Muscle layer of duodenum (tissue), 2 donors: ENCODE measurements around the gene RGS11.

Experiments
- H3K27ac ChIP-seq: one replicate; pipeline ENCODE4 v1.7.0; 2013; ENCODE audit warnings: mild to moderate bottlenecking, low read length
- H3K27me3 ChIP-seq: one replicate; pipeline ENCODE4 v1.7.0; 2013; ENCODE audit warnings: low read depth, mild to moderate bottlenecking, control low read depth, low read length
- H3K36me3 ChIP-seq, 2 donors: one replicate each; pipeline ENCODE4 v1.7.0; 2013; ENCODE audit warnings: low read length in 2 of 2, control low read depth in 1 of 2, mild to moderate bottlenecking in 1 of 2; ENCODE audit not compliant: insufficient read depth in 2 of 2, control insufficient read depth in 1 of 2
- H3K4me1 ChIP-seq, 2 donors: one replicate each; pipeline ENCODE4 v1.7.0; 2013; ENCODE audit warnings: low read length in 2 of 2, mild to moderate bottlenecking in 2 of 2, control low read depth in 1 of 2, moderate library complexity in 1 of 2; ENCODE audit not compliant: insufficient read depth in 2 of 2, control insufficient read depth in 1 of 2
- H3K4me3 ChIP-seq, 2 donors: one replicate each; pipeline ENCODE4 v1.7.0; 2013; ENCODE audit warnings: low read length in 2 of 2, low read depth in 1 of 2, mild to moderate bottlenecking in 1 of 2
- H3K9me3 ChIP-seq, 2 donors: one replicate each; pipeline ENCODE4 v1.7.0; 2013; ENCODE audit warnings: low read length in 2 of 2, control low read depth in 1 of 2, mild to moderate bottlenecking in 1 of 2; ENCODE audit not compliant: control insufficient read depth in 1 of 2
- donor health status: healthy.

RGS11 gene

GRCh38 chr16:284204-285120 lies 8.7 kb upstream of the RGS11 start:
- Histone ChIP-seq H3K27ac (no peak overlapping the region), H3K4me3 (no peak overlapping the region), H3K4me1 (peaks cover 0 to 15% of the 10 kb centered on the region in 2 donors), H3K9me3 (no peaks in the 10 kb centered on the region), H3K36me3 (peaks cover 0 to 25% of the 10 kb centered on the region in 2 donors), H3K27me3 (no peaks in the 10 kb centered on the region)

- Histone ChIP-seq H3K36me3 (peaks cover 0 to 12% of the 10 kb centered on the region in 2 donors), H3K27ac (no peak within 1 kb of the TSS), H3K4me1 (peaks cover 0 to 15% of the 10 kb centered on the region in 2 donors), H3K9me3 (no peaks in the 10 kb centered on the region), H3K27me3 (no peaks in the 10 kb centered on the region), H3K4me3 (no peak within 1 kb of the TSS)
Observed at GRCh38 chr16:283033-283805, 7.5 kb upstream of the RGS11 start, which contains the start of gene PDIA2. PDIA2 (plus strand) TSS chr16:283164; CDS start chr16:283170, 6 bp downstream.

DNA sequence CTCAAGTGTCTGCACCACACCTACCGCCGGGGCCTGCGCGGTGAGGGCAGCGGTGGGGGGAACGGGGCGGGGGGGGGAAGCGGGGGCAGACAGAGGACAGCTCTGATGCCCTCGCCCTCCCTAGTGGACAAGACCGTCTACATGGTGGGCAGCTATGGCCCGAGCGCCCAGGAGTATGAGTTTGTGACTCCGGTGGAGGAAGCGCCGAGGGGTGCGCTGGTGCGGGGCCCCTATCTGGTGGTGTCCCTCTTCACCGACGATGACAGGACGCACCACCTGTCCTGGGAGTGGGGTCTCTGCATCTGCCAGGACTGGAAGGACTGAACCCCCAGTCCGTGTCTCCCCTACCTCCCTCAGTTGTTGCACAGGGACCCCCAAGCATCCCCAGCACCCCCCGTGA lies 6.7 kb upstream of the RGS11 start:
- Histone ChIP-seq H3K27me3 (no peaks in the 10 kb centered on the region), H3K27ac (no peak overlapping the region), H3K4me3 (no peak overlapping the region), H3K36me3 (peaks cover 0 to 5% of the 10 kb centered on the region in 2 donors), H3K9me3 (no peaks in the 10 kb centered on the region), H3K4me1 (peaks cover 0 to 15% of the 10 kb centered on the region in 2 donors)

GRCh38 chr16:281660-282255 lies 6.0 kb upstream of the RGS11 start:
- no peaks in the 10 kb centered on the region for H3K27me3 ChIP-seq
- H3K4me3 ChIP-seq = no peak overlapping the region
- peaks cover 0 to 15% of the 10 kb centered on the region in 2 donors for H3K4me1 ChIP-seq
- H3K27ac ChIP-seq = no peak overlapping the region
- H3K9me3 ChIP-seq = no peaks in the 10 kb centered on the region
- no peaks in the 10 kb centered on the region for H3K36me3 ChIP-seq

DNA sequence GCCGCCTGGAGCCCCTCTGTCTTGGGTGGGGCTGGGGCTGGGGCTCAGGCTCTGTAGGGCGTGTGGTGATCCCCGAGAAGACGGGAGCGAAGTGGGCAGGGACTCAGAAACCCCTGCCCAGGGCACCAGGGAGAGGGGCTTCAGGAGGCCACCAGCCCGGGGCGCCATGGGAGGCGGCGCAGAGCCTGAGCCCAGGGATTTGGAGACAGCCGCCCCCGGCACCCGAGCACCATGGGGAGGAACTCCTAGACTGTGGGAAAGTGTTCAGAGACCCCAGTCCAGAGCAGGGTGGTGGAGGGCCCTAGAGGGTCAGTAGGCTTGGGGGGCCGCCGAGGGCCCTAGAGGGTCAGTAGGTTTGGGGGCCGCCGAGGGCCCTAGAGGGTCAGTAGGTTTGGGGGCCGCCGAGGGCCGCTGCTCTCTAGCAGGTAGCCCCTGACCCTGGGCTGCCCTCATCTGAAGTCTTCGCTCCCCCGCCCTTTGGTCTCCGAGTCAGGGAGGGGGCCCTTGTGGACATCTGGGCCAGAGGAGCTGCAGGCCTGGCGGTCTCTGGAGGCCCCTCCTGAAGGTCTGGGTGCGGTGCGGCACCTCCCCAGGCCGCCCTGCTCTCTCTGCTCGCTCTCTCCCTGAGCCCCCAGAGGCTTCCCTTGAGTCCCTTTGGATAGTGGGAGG lies 5.4 kb upstream of the RGS11 start:
- no peak overlapping the region for H3K27ac ChIP-seq

GRCh38 chr16:280552-280951 lies 4.8 kb upstream of the RGS11 start, which contains the start of gene ARHGDIG:
ARHGDIG (plus strand) TSS chr16:280591; CDS start chr16:280681, 90 bp downstream.
- H3K4me1 ChIP-seq = peaks cover 0 to 20% of the 10 kb centered on the region in 2 donors
- H3K4me3 ChIP-seq = peak within 1 kb of the TSS in 1 of 2 donors; percentile 44
- H3K36me3 ChIP-seq = no peaks in the 10 kb centered on the region
- no peak within 1 kb of the TSS for H3K27ac ChIP-seq
- no peaks in the 10 kb centered on the region for H3K9me3 ChIP-seq
- H3K27me3 ChIP-seq = no peaks in the 10 kb centered on the region

More for the DNA sequence above, 5.4 kb upstream of the RGS11 start:
- Histone ChIP-seq H3K36me3 (no peaks in the 10 kb centered on the region), H3K4me3 (peak overlapping the region in 1 of 2 donors; percentile 44), H3K4me1 (peaks cover 0 to 18% of the 10 kb centered on the region in 2 donors), H3K9me3 (no peaks in the 10 kb centered on the region), H3K27me3 (no peaks in the 10 kb centered on the region)

DNA sequence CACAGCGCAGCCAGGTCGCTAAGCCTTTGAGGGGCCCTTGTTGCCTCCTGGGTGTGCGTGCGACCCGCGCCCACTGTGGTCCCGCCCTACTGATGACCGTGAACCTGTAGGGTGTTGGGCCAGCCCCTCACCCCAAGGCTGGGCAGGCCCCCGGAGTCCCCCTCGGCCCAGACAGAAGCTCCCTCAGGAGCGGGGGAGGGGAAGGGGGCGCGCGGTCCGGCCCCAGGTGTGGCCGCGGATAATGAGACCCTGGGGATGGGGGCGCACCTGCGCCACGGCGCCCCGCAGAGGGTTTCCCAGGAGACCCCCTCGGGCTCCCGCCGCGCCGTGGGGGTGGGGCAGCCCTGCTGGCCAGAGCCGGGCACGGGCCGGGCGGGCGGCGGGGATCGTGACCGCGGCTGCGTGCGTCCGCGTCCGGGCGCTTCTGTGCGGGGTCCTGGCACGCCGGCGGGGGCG lies 4.3 kb upstream of the RGS11 start:
- peak overlapping the region in 1 of 2 donors; percentile 44 for H3K4me3 ChIP-seq

DNA sequence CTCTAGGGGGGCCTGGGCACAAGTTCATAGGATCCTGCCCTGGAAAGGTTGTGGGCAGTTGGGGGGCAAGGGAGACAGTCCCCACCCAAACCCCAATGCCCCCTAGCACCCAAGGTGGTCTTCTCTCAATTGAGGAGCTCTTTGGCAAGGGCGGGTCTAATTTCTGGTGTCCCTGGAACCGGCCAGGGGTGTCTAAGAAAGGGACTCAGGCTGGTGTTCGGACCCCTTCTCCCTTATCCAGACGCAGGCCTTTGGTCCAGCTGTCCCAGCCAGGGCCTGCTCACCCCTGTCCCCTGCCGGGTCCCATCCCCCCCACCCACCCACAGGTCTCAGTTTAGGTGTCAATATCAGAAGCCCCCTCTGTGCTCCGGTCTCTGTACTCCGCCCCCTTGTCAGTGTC lies 3.8 kb upstream of the RGS11 start:
- no peak overlapping the region for H3K27ac ChIP-seq
- no peak overlapping the region for H3K4me3 ChIP-seq
- H3K27me3 ChIP-seq = no peaks in the 10 kb centered on the region
- no peaks in the 10 kb centered on the region for H3K36me3 ChIP-seq
- peaks cover 0 to 29% of the 10 kb centered on the region in 2 donors for H3K4me1 ChIP-seq
- H3K9me3 ChIP-seq = no peaks in the 10 kb centered on the region

More for the DNA sequence above, 4.3 kb upstream of the RGS11 start:
- H3K4me1 ChIP-seq = peaks cover 0 to 24% of the 10 kb centered on the region in 2 donors
- no peaks in the 10 kb centered on the region for H3K36me3 ChIP-seq
- H3K27ac ChIP-seq = no peak overlapping the region
- H3K9me3 ChIP-seq = no peaks in the 10 kb centered on the region
- H3K27me3 ChIP-seq = no peaks in the 10 kb centered on the region

- Histone ChIP-seq H3K4me1 (peaks cover 0 to 30% of the 10 kb centered on the region in 2 donors), H3K27me3 (no peaks in the 10 kb centered on the region), H3K9me3 (no peaks in the 10 kb centered on the region), H3K4me3 (no peak overlapping the region), H3K36me3 (no peaks in the 10 kb centered on the region), H3K27ac (no peak overlapping the region)
Observed at GRCh38 chr16:278863-279366, 3.2 kb upstream of the RGS11 start.

DNA sequence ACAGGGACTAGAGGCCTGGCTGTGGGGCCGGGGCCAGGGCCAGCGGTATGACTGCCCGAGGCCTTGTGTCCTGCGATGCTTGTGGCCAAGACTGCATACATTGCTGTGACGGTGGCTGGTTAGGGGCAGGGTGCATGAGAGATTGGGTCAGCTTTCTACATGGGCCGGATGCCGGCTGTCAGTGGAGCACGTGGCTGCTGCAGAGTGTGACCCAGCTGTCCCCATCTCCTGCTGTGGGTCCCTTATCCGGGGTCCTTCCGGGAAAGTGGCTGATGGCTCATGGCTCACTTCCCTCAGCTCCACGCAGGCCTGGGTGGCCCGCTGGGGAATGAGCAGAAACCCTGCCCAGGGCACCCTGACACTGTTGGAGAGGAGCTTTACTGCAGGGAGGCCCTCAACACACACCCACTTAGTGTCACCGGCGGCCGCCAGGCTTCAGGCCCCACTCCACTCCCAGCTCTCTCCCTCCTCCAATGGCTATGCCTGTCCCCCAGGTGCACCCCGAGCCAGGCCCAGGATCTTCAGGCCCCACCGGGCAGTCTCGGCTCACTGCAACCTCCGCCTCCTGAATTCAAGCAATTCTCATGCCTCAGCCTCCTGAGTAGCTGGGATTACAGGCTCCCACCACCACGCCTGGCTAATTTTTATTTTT lies 808 bp upstream of the RGS11 start:
- Histone ChIP-seq H3K27me3 (no peaks in the 10 kb centered on the region), H3K27ac (no peak overlapping the region), H3K4me3 (peak overlapping the region in 1 of 2 donors; percentile 40)

More for the DNA sequence above, 808 bp upstream of the RGS11 start:
- Histone ChIP-seq H3K9me3 (no peaks in the 10 kb centered on the region), H3K36me3 (no peaks in the 10 kb centered on the region), H3K4me1 (peaks cover 0 to 28% of the 10 kb centered on the region in 2 donors)
